Neural progenitor cell (in vitro differentiated cells): ENCODE measurements around the gene COG7. TPM values are rescaled to one million over a fixed set of nuclear protein-coding genes. Genes with fewer than 3 reads are reported as not detected.
"Not testable (repeated sequence)": the region's sequence is repeated elsewhere in the genome, so short reads cannot be mapped to it uniquely, and the experiment has no call there.

Source experiments
- DNase-seq: peaks from one replicate; pipeline ENCODE4 v3.0.0-alpha.2; 2016; ENCODE audit warnings: low spot score
- H2AFZ ChIP-seq: fragments of 200-600 bp; sonication (generic); replicated peaks from 2 replicates; pipeline ENCODE4 v1.6.1; 2016; ENCODE audit warnings: antibody characterized with exemption
- H3F3A ChIP-seq: fragments of 200-600 bp; sonication (generic); 2 replicates; pipeline ENCODE4 v1.6.1; 2016; ENCODE audit warnings: antibody characterized with exemption, low read depth
- H3K27ac ChIP-seq: fragments of 200-600 bp; sonication (generic); 2 replicates; pipeline ENCODE4 v1.5.1; 2016; ENCODE audit warnings: mild to moderate bottlenecking
- H3K27me3 ChIP-seq: fragments of 200-600 bp; sonication (generic); 2 replicates; pipeline ENCODE4 v1.6.1; 2016; ENCODE audit warnings: mild to moderate bottlenecking, moderate library complexity
- H3K36me3 ChIP-seq: fragments of 200-600 bp; sonication (generic); 2 replicates; pipeline ENCODE4 v1.5.1; 2016
- H3K4me1 ChIP-seq: fragments of 200-600 bp; sonication (generic); 2 replicates; pipeline ENCODE4 v1.6.1; 2016; ENCODE audit warnings: mixed run types
- H3K4me2 ChIP-seq: fragments of 200-600 bp; sonication (generic); 2 replicates; pipeline ENCODE4 v1.6.1; 2016
- H3K4me3 ChIP-seq: fragments of 200-600 bp; sonication (generic); 2 replicates; pipeline ENCODE4 v1.5.1; 2016
- H3K79me2 ChIP-seq: fragments of 200-600 bp; sonication (generic); 2 replicates; pipeline ENCODE4 v1.6.1; 2016; ENCODE audit warnings: low read depth
- H3K9ac ChIP-seq: fragments of 200-600 bp; sonication (generic); 2 replicates; pipeline ENCODE4 v1.6.1; 2016
- H3K9me3 ChIP-seq: fragments of 200-600 bp; sonication (generic); 2 replicates; pipeline ENCODE4 v1.5.1; 2016; ENCODE audit warnings: low read depth
- H4K20me1 ChIP-seq: fragments of 200-600 bp; sonication (generic); 2 replicates; pipeline ENCODE4 v1.6.1; 2016; ENCODE audit warnings: low read depth
- H3K27ac Mint-ChIP-seq: 3 replicates; pipeline ENCODE4 v1.8.0; 2021; ENCODE audit warnings: mixed read lengths
- H3K27me3 Mint-ChIP-seq: 2 replicates; pipeline ENCODE4 v1.8.0; 2022; ENCODE audit warnings: low read depth, mild to moderate bottlenecking, inconsistent platforms, moderate library complexity, mixed read lengths; ENCODE audit not compliant: insufficient read depth
- H3K36me3 Mint-ChIP-seq: 3 replicates; pipeline ENCODE4 v1.8.0; 2021; ENCODE audit warnings: mixed read lengths
- H3K4me1 Mint-ChIP-seq: 3 replicates; pipeline ENCODE4 v1.8.0; 2021; ENCODE audit warnings: mixed read lengths
- H3K4me3 Mint-ChIP-seq: 3 replicates; pipeline ENCODE4 v1.8.0; 2021; ENCODE audit warnings: mild to moderate bottlenecking, moderate library complexity, mixed read lengths
- H3K9me3 Mint-ChIP-seq: 3 replicates; pipeline ENCODE4 v1.8.0; 2020; ENCODE audit warnings: mixed read lengths
- EZH2 ChIP-seq: fragments of 200-600 bp; sonication (generic); IDR thresholded peaks from 2 replicates; pipeline ENCODE4 v1.6.1; 2017; ENCODE audit warnings: antibody characterized with exemption, mild to moderate bottlenecking, moderate library complexity
- EZH2phosphoT487 ChIP-seq: fragments of 200-600 bp; sonication (generic); IDR thresholded peaks from 2 replicates; pipeline ENCODE4 v1.6.1; 2017; ENCODE audit warnings: antibody characterized with exemption
- total RNA-seq: library from RNA; depleted of rRNA; stranded (reverse); fragments of >200 nt; gene quantifications from 2 replicates; pipeline ENCODE4 v1.2.3, GENCODE V29; 2015; ENCODE audit warnings: low replicate concordance
- TF ChIP-seq, protein P1 (sequence below): fragments of 200-600 bp; sonication (generic); IDR thresholded peaks from 2 replicates; pipeline ENCODE4 v1.5.1; 2017; ENCODE audit warnings: antibody characterized with exemption, mild to moderate bottlenecking

COG7 gene
- total RNA-seq, 1 donor from 2014 or later: 21.6 TPM

DNA sequence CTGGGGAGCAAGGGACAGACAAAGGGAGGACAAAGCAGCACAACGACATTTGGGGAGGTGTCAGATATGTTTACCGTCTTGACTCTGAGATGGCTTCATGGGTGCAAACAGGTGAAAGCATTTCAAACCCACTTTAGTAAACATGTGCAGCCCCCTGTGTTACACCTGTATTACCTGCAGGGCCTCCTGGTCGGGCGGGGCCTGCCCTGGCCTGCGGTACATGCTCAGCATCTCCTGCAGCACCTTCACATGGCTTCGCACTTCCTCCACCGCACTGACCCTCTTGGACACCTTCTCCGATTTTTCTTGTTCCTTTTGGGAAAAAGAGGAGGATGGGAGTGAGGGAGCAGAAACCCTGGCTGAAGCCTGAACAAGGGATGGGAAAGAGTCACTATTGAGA, 32.9 kb upstream of the COG7 start:
- Histone ChIP-seq H3K79me2 (peaks cover 8% of the 10 kb centered on the region), H4K20me1 (peaks cover 63% of the 10 kb centered on the region), H3F3A (no peaks in the 10 kb centered on the region), H3K9me3 (no peaks in the 10 kb centered on the region), H2AFZ (no peak overlapping the region), H3K9ac (no peak overlapping the region), H3K36me3 (peaks cover 8% of the 10 kb centered on the region), H3K4me2 (no peak overlapping the region), H3K27me3 (no peaks in the 10 kb centered on the region), H3K27ac (no peak overlapping the region), H3K4me1 (no peaks in the 10 kb centered on the region), H3K4me3 (no peak overlapping the region)
- no peak for TF ChIP-seq EZH2phosphoT487
- TF ChIP-seq, protein P1, sequence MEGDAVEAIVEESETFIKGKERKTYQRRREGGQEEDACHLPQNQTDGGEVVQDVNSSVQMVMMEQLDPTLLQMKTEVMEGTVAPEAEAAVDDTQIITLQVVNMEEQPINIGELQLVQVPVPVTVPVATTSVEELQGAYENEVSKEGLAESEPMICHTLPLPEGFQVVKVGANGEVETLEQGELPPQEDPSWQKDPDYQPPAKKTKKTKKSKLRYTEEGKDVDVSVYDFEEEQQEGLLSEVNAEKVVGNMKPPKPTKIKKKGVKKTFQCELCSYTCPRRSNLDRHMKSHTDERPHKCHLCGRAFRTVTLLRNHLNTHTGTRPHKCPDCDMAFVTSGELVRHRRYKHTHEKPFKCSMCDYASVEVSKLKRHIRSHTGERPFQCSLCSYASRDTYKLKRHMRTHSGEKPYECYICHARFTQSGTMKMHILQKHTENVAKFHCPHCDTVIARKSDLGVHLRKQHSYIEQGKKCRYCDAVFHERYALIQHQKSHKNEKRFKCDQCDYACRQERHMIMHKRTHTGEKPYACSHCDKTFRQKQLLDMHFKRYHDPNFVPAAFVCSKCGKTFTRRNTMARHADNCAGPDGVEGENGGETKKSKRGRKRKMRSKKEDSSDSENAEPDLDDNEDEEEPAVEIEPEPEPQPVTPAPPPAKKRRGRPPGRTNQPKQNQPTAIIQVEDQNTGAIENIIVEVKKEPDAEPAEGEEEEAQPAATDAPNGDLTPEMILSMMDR: no peak
- no peak for TF ChIP-seq EZH2
- DNase-seq: no peak
- peaks cover 31% of the 10 kb centered on the region for H3K36me3 Mint-ChIP-seq
- H3K9me3 Mint-ChIP-seq: no peaks in the 10 kb centered on the region
- no peak overlapping the region for H3K27ac Mint-ChIP-seq
- H3K4me1 Mint-ChIP-seq: no peaks in the 10 kb centered on the region
- no peak overlapping the region for H3K4me3 Mint-ChIP-seq
- no peaks in the 10 kb centered on the region for H3K27me3 Mint-ChIP-seq

DNA sequence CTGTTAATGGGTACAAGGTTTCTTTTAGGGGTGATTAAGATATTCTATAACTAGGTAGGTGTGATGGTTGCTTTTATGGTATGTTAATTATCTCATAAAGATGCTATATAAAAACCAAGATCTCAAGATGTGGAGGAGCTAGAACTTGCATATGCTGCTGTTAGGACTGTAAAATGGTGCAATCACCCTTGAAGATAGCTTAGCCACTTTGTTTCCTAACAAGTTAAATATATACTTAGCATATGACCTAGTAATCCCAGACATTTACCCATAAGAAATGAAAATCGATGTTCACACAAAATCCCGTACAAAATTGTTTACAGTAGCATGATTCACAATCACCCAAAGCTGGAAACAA, 32.2 kb upstream of the COG7 start:
- H2AFZ ChIP-seq: no peak overlapping the region
- H3K4me3 ChIP-seq: no peak overlapping the region
- H3K9ac ChIP-seq: no peak overlapping the region
- H3K27ac ChIP-seq: no peak overlapping the region
- no peaks in the 10 kb centered on the region for H3K9me3 ChIP-seq
- no peak overlapping the region for H3K4me2 ChIP-seq
- TF ChIP-seq EZH2: no peak
- TF ChIP-seq, protein P1: no peak
- TF ChIP-seq EZH2phosphoT487: no peak
- Mint-ChIP-seq H3K27me3 (no peaks in the 10 kb centered on the region), H3K36me3 (peaks cover 32% of the 10 kb centered on the region), H3K4me1 (no peaks in the 10 kb centered on the region), H3K27ac (no peak overlapping the region), H3K9me3 (no peaks in the 10 kb centered on the region), H3K4me3 (no peak overlapping the region)
- H3K79me2 ChIP-seq: peaks cover 8% of the 10 kb centered on the region
- peaks cover 4% of the 10 kb centered on the region for H3K36me3 ChIP-seq
- H3K27me3 ChIP-seq: no peaks in the 10 kb centered on the region
- DNase-seq: no peak
- no peaks in the 10 kb centered on the region for H3K4me1 ChIP-seq
- H4K20me1 ChIP-seq: peaks cover 61% of the 10 kb centered on the region
- no peaks in the 10 kb centered on the region for H3F3A ChIP-seq

DNA sequence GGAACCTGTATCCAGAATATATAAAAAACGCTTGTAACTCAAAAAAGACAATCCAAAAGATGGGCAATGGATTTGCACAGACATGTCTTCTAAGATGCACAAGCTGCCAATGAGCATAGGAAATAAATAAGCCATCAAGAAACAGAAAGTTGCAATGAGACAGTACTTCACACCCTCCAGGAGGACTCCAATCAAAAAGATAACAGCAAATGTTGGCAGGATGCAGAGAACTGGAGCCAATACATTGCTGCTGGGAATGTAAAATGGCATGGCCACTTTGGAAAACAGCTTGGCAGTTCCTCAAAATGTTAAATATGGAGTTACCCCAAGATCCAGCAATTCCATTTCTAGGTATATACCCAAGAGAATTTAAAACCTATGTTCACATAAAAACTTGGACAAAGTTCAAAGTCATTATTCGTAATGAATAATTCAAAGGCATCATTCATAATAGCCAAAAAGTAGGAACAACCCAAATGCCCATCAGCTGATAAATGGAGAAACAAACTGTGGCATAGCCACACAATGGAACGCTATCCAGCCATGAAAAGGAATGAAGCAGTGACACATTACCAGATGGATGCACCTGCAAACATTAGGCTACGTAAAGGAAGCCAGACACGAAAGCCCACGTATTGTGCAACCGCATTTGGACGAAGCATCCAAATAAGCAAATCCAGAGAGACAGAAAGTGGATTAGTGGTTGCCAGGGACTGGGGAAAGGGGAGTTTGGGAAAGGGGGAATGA, 31.7 kb upstream of the COG7 start:
- H3K4me2 ChIP-seq: no peak overlapping the region
- no peaks in the 10 kb centered on the region for H3F3A ChIP-seq
- peaks cover 33% of the 10 kb centered on the region for H3K36me3 Mint-ChIP-seq
- no peak overlapping the region for H3K27ac Mint-ChIP-seq
- TF ChIP-seq EZH2 (no peak), EZH2phosphoT487 (no peak)
- TF ChIP-seq, protein P1: no peak
- H3K36me3 ChIP-seq: no peaks in the 10 kb centered on the region
- no peak for DNase-seq
- peaks cover 6% of the 10 kb centered on the region for H3K79me2 ChIP-seq
- no peak overlapping the region for H3K4me3 Mint-ChIP-seq
- no peaks in the 10 kb centered on the region for H3K9me3 Mint-ChIP-seq
- no peak overlapping the region for H3K27ac ChIP-seq
- H3K4me3 ChIP-seq: no peak overlapping the region
- H4K20me1 ChIP-seq: peaks cover 56% of the 10 kb centered on the region
- no peaks in the 10 kb centered on the region for H3K4me1 ChIP-seq
- H3K27me3 Mint-ChIP-seq: no peaks in the 10 kb centered on the region
- H3K9ac ChIP-seq: no peak overlapping the region
- no peak overlapping the region for H2AFZ ChIP-seq
- H3K9me3 ChIP-seq: no peaks in the 10 kb centered on the region
- no peaks in the 10 kb centered on the region for H3K4me1 Mint-ChIP-seq
- no peaks in the 10 kb centered on the region for H3K27me3 ChIP-seq

DNA sequence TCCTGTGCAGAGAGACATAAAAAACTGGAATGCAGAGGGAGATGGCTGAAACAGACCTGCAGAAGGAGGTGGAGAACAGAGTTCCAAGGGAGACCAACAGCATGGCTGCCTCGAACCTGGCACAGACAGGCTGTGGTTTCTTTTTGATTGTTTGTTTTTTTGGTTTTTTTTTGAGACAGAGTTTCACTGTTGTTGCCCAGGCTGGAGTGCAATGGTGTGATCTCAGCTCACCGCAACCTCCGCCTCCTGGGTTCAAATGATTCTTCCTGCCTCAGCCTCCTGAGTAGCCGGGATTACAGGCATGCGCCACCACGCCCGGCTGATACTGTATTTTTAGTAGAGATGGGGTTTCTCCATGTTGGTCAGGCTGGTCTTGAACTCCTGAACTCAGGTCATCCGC, 30.5 kb upstream of the COG7 start:
- H3K4me3 Mint-ChIP-seq, H3K4me1 Mint-ChIP-seq, H3K9ac ChIP-seq, H3K4me1 ChIP-seq, H3F3A ChIP-seq, H3K79me2 ChIP-seq, DNase-seq, H2AFZ ChIP-seq, H3K27me3 Mint-ChIP-seq, H3K36me3 ChIP-seq, H3K9me3 Mint-ChIP-seq, H3K9me3 ChIP-seq, H3K27me3 ChIP-seq, H3K4me2 ChIP-seq, H3K27ac Mint-ChIP-seq, H3K4me3 ChIP-seq, H3K27ac ChIP-seq: not testable (repeated sequence)
- peaks cover 46% of the 10 kb centered on the region for H4K20me1 ChIP-seq
- peaks cover 39% of the 10 kb centered on the region for H3K36me3 Mint-ChIP-seq
